Activated naive CD8-positive, alpha-beta T cell treated with anti-CD3 and anti-CD28 coated beads, Interleukin-2, amount 50 U/mL, for 16 hours (primary cell): ENCODE results near the gene HORMAD2.

Experiments
- DNase-seq: peaks from one replicate; pipeline ENCODE4 v3.0.0-alpha.2; 2020; ENCODE audit warnings: low read depth, low spot score

HORMAD2 gene

GRCh38 chr22:30079952-30080533 lies at the start of gene HORMAD2:
HORMAD2 (plus strand) TSS chr22:30080464; CDS start chr22:30093953, 13,489 bp downstream.
- DNase-seq, result no peak

GRCh38 chr22:30031328-30031727 lies 48.9 kb upstream of the HORMAD2 start:
- DNase-seq, result no peak

- no peak for DNase-seq
Measured at GRCh38 chr22:30031764-30032455, 48.4 kb upstream of the HORMAD2 start.

GRCh38 chr22:30033137-30033536 lies 47.1 kb upstream of the HORMAD2 start:
- DNase-seq, result no peak

GRCh38 chr22:30033901-30034300 lies 46.4 kb upstream of the HORMAD2 start:
- DNase-seq, result no peak

- no peak for DNase-seq
Measured at GRCh38 chr22:30036656-30037055, 43.6 kb upstream of the HORMAD2 start.

GRCh38 chr22:30038219-30038618 lies 42.0 kb upstream of the HORMAD2 start:
- DNase-seq, result no peak

GRCh38 chr22:30040499-30041260 lies 39.6 kb upstream of the HORMAD2 start:
- DNase-seq, result no peak

GRCh38 chr22:30041475-30041874 lies 38.8 kb upstream of the HORMAD2 start:
- no peak for DNase-seq

GRCh38 chr22:30041881-30042280 lies 38.4 kb upstream of the HORMAD2 start:
- no peak for DNase-seq

- no peak for DNase-seq
Measured at GRCh38 chr22:30043161-30043560, 37.1 kb upstream of the HORMAD2 start.

- DNase-seq, result no peak
Measured at GRCh38 chr22:30044369-30044768, 35.9 kb upstream of the HORMAD2 start.

- no peak for DNase-seq
Measured at GRCh38 chr22:30044881-30045493, 35.3 kb upstream of the HORMAD2 start.

- DNase-seq, result no peak
Measured at GRCh38 chr22:30045494-30045887, 34.8 kb upstream of the HORMAD2 start.

- no peak for DNase-seq
Measured at GRCh38 chr22:30045901-30046715, 34.2 kb upstream of the HORMAD2 start.

GRCh38 chr22:30046716-30047363 lies 33.4 kb upstream of the HORMAD2 start:
- no peak for DNase-seq

GRCh38 chr22:30047364-30047738 lies 32.9 kb upstream of the HORMAD2 start:
- DNase-seq, result no peak

GRCh38 chr22:30048681-30049080 lies 31.6 kb upstream of the HORMAD2 start:
- no peak for DNase-seq

- no peak for DNase-seq
Measured at GRCh38 chr22:30054067-30054763, 26.0 kb upstream of the HORMAD2 start.

GRCh38 chr22:30054764-30055069 lies 25.5 kb upstream of the HORMAD2 start:
- no peak for DNase-seq

- no peak for DNase-seq
Measured at GRCh38 chr22:30056015-30056414, 24.2 kb upstream of the HORMAD2 start.
